Measurements from ENCODE around the gene MRPS31.

- TF ChIP-seq, protein P1, sequence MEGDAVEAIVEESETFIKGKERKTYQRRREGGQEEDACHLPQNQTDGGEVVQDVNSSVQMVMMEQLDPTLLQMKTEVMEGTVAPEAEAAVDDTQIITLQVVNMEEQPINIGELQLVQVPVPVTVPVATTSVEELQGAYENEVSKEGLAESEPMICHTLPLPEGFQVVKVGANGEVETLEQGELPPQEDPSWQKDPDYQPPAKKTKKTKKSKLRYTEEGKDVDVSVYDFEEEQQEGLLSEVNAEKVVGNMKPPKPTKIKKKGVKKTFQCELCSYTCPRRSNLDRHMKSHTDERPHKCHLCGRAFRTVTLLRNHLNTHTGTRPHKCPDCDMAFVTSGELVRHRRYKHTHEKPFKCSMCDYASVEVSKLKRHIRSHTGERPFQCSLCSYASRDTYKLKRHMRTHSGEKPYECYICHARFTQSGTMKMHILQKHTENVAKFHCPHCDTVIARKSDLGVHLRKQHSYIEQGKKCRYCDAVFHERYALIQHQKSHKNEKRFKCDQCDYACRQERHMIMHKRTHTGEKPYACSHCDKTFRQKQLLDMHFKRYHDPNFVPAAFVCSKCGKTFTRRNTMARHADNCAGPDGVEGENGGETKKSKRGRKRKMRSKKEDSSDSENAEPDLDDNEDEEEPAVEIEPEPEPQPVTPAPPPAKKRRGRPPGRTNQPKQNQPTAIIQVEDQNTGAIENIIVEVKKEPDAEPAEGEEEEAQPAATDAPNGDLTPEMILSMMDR (IDR thresholded peaks at IDR 0.05) = no peak
- no peak for TF ChIP-seq EP300 (IDR thresholded peaks at IDR 0.05)
- no peak for TF ChIP-seq POLR2A (IDR thresholded peaks at IDR 0.05)
- TF ChIP-seq POLR2AphosphoS5 (IDR thresholded peaks at IDR 0.05) = no peak
Measured at GRCh38 chr13:40806241-40806640, 35.3 kb upstream of the MRPS31 start.

Measured in gastroesophageal sphincter (tissue), 3 donors.